CD4-positive, alpha-beta T cell (primary cell): ENCODE data around the gene FARS2. TPM values are rescaled to one million over a fixed set of nuclear protein-coding genes. Genes with fewer than 3 reads are reported as not detected.

ENCODE experiments used
- ATAC-seq: fragments of 200-7000 bp; cut with Tn5 transposase; one replicate; pipeline ENCODE4 v1.10.0; 2022; ENCODE audit warnings: mild to moderate bottlenecking; ENCODE audit not compliant: poor library complexity
- CTCF ChIA-PET: fragments of 350-600 bp; sonication (Branson Sonifier 250); formaldehyde crosslinking; loops from one replicate; lab custom pipeline; 2021; ENCODE audit warnings: antibody characterized with exemption, inconsistent platforms; lab: Charles Lee
- POLR2A ChIA-PET: fragments of 350-600 bp; sonication (Branson Sonifier 250); formaldehyde crosslinking; loops from one replicate; lab custom pipeline; 2021; ENCODE audit warnings: antibody characterized with exemption, inconsistent platforms; lab: Charles Lee
- DNase-seq, 14 experiments: peaks; one replicate each; pipeline ENCODE4 v3.0.0-alpha.2; 2013 to 2020; ENCODE audit warnings: mixed read lengths in 2 of 14
- H3K27ac ChIP-seq, 2 donors: one replicate each; pipeline versions ENCODE4 v1.5.1 to v1.7.0; 2013; ENCODE audit warnings: low read length in 2 of 2, low read depth in 1 of 2, mild to moderate bottlenecking in 1 of 2
- H3K27me3 ChIP-seq, 2 experiments: 1 replicate in 1 of 2; 2 replicates in 1 of 2; pipeline versions ENCODE4 v1.6.1 to v1.7.0; 2013; ENCODE audit warnings: low read length in 2 of 2, control low read depth in 1 of 2, mild to moderate bottlenecking in 1 of 2, moderate library complexity in 1 of 2; ENCODE audit not compliant: insufficient read depth in 2 of 2, control insufficient read depth in 1 of 2
- H3K36me3 ChIP-seq: one replicate; pipeline ENCODE4 v1.6.1; 2013; ENCODE audit warnings: low read length, control low read depth; ENCODE audit not compliant: insufficient read depth
- H3K4me1 ChIP-seq: one replicate; pipeline ENCODE4 v1.6.1; 2013; ENCODE audit warnings: low read length, control low read depth; ENCODE audit not compliant: insufficient read depth
- H3K4me3 ChIP-seq: one replicate; pipeline ENCODE4 v1.5.1; 2013; ENCODE audit warnings: mild to moderate bottlenecking, low read length, moderate library complexity
- H3K9me3 ChIP-seq, 2 experiments: 1 replicate in 1 of 2; 2 replicates in 1 of 2; pipeline versions ENCODE4 v1.6.1 to v1.7.0; 2013; ENCODE audit warnings: low read length in 2 of 2, mild to moderate bottlenecking in 2 of 2, control low read depth in 1 of 2, moderate library complexity in 1 of 2; ENCODE audit not compliant: control insufficient read depth in 1 of 2, insufficient read depth in 1 of 2
- H3K27ac Mint-ChIP-seq: one replicate; pipeline ENCODE4 v1.8.0; 2020; ENCODE audit warnings: mixed read lengths
- H3K27me3 Mint-ChIP-seq: one replicate; pipeline ENCODE4 v1.8.0; 2021; ENCODE audit warnings: mixed read lengths
- H3K36me3 Mint-ChIP-seq: one replicate; pipeline ENCODE4 v1.8.0; 2021; ENCODE audit warnings: low read depth, mixed read lengths
- H3K4me1 Mint-ChIP-seq: one replicate; pipeline ENCODE4 v1.8.0; 2021; ENCODE audit warnings: low read depth, mixed read lengths
- H3K4me3 Mint-ChIP-seq: one replicate; pipeline ENCODE4 v1.8.0; 2020; ENCODE audit warnings: mild to moderate bottlenecking, mixed read lengths
- H3K9me3 Mint-ChIP-seq: one replicate; pipeline ENCODE4 v1.8.0; 2020; ENCODE audit warnings: mixed read lengths
- CTCF ChIP-seq: fragments of 200-600 bp; IDR thresholded peaks from one replicate; pipeline ENCODE4 v1.8.0; 2022; ENCODE audit warnings: antibody characterized with exemption, mild to moderate bottlenecking
- intact Hi-C, 2 experiments: fragments of 100-400 bp; cut with DNase I in 1 of 2; cut with micrococcal nuclease in 1 of 2; formaldehyde crosslinking; loops; one replicate each; pipeline versions ENCODE4 v1.15.1 to v1.9.0; 2023 to 2025; cut with DNase I, micrococcal nuclease
- total RNA-seq, 174 experiments: library from RNA in 2 of 174; stranded (reverse) in 2 of 174; gene quantifications; one replicate each; pipeline ENCODE4 v1.2.3 and lab custom pipeline; 2021 to 2026

Gene FARS2
- total RNA-seq, 2 experiments from 2014 or later: 12.6 to 12.8 TPM

GRCh38 chr6:5343998-5344397 lies 82.7 kb downstream of the FARS2 start:
- H3K9me3 Mint-ChIP-seq: peaks cover 5% of the 10 kb centered on the region
- H3K4me1 Mint-ChIP-seq: peaks cover 13% of the 10 kb centered on the region
- no peak overlapping the region for H3K27ac ChIP-seq
- peaks cover 28% of the 10 kb centered on the region for H3K36me3 Mint-ChIP-seq
- no peaks in the 10 kb centered on the region for H3K9me3 ChIP-seq
- no peak for DNase-seq
- intact Hi-C loops: no loop called here
- H3K36me3 ChIP-seq: no peaks in the 10 kb centered on the region
- ChIA-PET POLR2A (no interaction called here), CTCF (no interaction called here)
- no peak overlapping the region for H3K4me3 Mint-ChIP-seq
- no peak for TF ChIP-seq CTCF
- no peaks in the 10 kb centered on the region for H3K27me3 ChIP-seq
- no peaks in the 10 kb centered on the region for H3K4me1 ChIP-seq
- H3K4me3 ChIP-seq: no peak overlapping the region
- no peak overlapping the region for H3K27ac Mint-ChIP-seq
- H3K27me3 Mint-ChIP-seq: no peaks in the 10 kb centered on the region
- no peak for ATAC-seq

GRCh38 chr6:5345324-5345723 lies 84.0 kb downstream of the FARS2 start:
- peaks cover 5% of the 10 kb centered on the region for H3K4me1 Mint-ChIP-seq
- no peak overlapping the region for H3K27ac Mint-ChIP-seq
- peaks cover 34% of the 10 kb centered on the region for H3K36me3 Mint-ChIP-seq
- DNase-seq: no peak
- no peak overlapping the region for H3K4me3 Mint-ChIP-seq
- H3K27me3 Mint-ChIP-seq: no peaks in the 10 kb centered on the region
- no peak overlapping the region for H3K4me3 ChIP-seq
- no peak for ATAC-seq
- no peak for TF ChIP-seq CTCF
- no peaks in the 10 kb centered on the region for H3K4me1 ChIP-seq
- ChIA-PET POLR2A (no interaction called here), CTCF (no interaction called here)
- H3K9me3 ChIP-seq: no peaks in the 10 kb centered on the region
- no peaks in the 10 kb centered on the region for H3K27me3 ChIP-seq
- H3K27ac ChIP-seq: no peak overlapping the region
- intact Hi-C loops: no loop called here
- no peaks in the 10 kb centered on the region for H3K36me3 ChIP-seq
- H3K9me3 Mint-ChIP-seq: peaks cover 5% of the 10 kb centered on the region

GRCh38 chr6:5351552-5352210 lies 90.4 kb downstream of the FARS2 start:
- H3K27me3 ChIP-seq: no peaks in the 10 kb centered on the region
- H3K27ac ChIP-seq: no peak overlapping the region
- H3K9me3 Mint-ChIP-seq: peaks cover 5% of the 10 kb centered on the region
- H3K9me3 ChIP-seq: no peaks in the 10 kb centered on the region
- TF ChIP-seq CTCF: no peak
- H3K36me3 Mint-ChIP-seq: peaks cover 20% of the 10 kb centered on the region
- H3K27ac Mint-ChIP-seq: no peak overlapping the region
- no peaks in the 10 kb centered on the region for H3K36me3 ChIP-seq
- DNase-seq: no peak
- H3K4me3 Mint-ChIP-seq: no peak overlapping the region
- ChIA-PET POLR2A (interaction anchor here (0.6 to 0.8 kb wide), 2 partner anchors 8 to 11 kb away, joined by 3 read pairs; no protein-coding TSS in a partner anchor), CTCF (no interaction called here)
- no peaks in the 10 kb centered on the region for H3K4me1 ChIP-seq
- ATAC-seq: no peak
- intact Hi-C loops: no loop called here
- peaks cover 12% of the 10 kb centered on the region for H3K4me1 Mint-ChIP-seq
- no peak overlapping the region for H3K4me3 ChIP-seq
- H3K27me3 Mint-ChIP-seq: no peaks in the 10 kb centered on the region
